Neural progenitor cell (in vitro differentiated cells): Measurements from ENCODE around the gene DLG2.

Experiments
- EZH2 ChIP-seq: fragments of 200-600 bp; sonication (generic); IDR thresholded peaks from 2 replicates; pipeline ENCODE4 v1.6.1; 2017; ENCODE audit warnings: antibody characterized with exemption, mild to moderate bottlenecking, moderate library complexity
- EZH2phosphoT487 ChIP-seq: fragments of 200-600 bp; sonication (generic); IDR thresholded peaks from 2 replicates; pipeline ENCODE4 v1.6.1; 2017; ENCODE audit warnings: antibody characterized with exemption
- TF ChIP-seq, protein P1 (sequence below): fragments of 200-600 bp; sonication (generic); IDR thresholded peaks from 2 replicates; pipeline ENCODE4 v1.5.1; 2017; ENCODE audit warnings: antibody characterized with exemption, mild to moderate bottlenecking

DNA sequence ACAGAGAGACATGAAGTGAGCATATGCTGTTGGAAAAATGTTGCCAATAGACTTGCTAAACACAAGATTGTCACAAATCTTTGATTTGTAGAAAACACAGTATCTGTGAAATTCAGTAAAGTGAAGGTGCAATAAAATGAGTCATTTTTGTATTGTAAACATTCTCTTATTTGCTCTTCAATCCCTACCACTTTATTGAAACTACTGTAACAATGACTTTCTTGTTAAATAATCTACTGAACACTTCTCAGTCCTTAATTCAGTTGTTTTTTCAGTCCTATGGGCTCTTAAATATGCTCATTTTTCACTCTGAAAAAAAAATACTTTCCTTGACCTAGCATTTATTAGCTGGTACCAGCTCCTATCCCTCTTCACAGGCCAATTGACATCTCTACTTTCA lies 531.9 kb downstream of the DLG2 start:
- TF ChIP-seq, protein P1, sequence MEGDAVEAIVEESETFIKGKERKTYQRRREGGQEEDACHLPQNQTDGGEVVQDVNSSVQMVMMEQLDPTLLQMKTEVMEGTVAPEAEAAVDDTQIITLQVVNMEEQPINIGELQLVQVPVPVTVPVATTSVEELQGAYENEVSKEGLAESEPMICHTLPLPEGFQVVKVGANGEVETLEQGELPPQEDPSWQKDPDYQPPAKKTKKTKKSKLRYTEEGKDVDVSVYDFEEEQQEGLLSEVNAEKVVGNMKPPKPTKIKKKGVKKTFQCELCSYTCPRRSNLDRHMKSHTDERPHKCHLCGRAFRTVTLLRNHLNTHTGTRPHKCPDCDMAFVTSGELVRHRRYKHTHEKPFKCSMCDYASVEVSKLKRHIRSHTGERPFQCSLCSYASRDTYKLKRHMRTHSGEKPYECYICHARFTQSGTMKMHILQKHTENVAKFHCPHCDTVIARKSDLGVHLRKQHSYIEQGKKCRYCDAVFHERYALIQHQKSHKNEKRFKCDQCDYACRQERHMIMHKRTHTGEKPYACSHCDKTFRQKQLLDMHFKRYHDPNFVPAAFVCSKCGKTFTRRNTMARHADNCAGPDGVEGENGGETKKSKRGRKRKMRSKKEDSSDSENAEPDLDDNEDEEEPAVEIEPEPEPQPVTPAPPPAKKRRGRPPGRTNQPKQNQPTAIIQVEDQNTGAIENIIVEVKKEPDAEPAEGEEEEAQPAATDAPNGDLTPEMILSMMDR = no peak
- no peak for TF ChIP-seq EZH2
- no peak for TF ChIP-seq EZH2phosphoT487
